HPDE6-E6E7 (cell line): ENCODE data around the gene RASSF6.
A peak's percentile ranks its signal among the peaks of the same experiment; 100 is the strongest.
"Not testable (repeated sequence)": the region's sequence is repeated elsewhere in the genome, so short reads cannot be mapped to it uniquely, and the experiment has no call there.

Experiments
- DNase-seq: peaks from one replicate; pipeline ENCODE4 v3.0.0; 2011; ENCODE audit warnings: missing footprints; ENCODE audit errors: extremely low spot score

The RASSF6 gene

DNA sequence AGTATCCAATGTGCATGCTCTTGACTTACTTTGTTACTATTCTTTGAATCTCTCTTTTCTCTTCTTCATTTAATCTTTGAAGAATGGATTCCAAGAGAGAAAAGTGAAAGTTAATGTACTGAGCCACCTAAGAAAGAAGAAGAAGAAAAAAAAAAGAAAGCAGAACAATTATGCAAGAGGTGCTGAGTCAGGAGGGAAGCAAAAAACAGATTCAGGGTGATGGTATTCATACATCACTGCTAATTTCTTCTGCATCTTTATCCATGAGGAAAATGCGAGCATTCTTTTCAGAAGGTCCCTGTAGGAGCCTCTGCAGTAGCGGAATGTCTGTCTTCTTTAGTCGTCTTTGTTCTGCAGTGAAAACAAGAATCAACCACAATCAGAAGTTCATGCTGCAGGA lies 43.9 kb downstream of the RASSF6 start:
- no peak for DNase-seq

DNA sequence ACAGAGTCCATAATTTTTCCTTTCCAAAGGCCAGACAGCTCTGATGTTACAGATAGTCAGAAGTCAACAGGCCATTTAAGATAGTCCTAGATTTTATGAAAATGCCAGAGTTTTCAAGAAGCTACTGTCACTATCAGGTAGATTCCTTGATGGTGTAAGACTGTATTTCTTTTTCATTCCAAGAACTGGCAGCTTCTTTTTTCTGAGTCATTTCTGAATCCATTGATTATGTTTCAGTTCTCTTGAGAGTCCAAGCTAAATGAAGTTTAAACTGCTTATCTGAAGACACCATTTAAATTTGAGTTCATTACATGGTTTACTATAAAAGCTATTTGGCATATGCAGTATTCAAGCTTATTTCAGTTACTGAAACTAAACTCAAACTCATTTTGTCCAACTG lies 44.6 kb downstream of the RASSF6 start:
- no peak for DNase-seq

DNA sequence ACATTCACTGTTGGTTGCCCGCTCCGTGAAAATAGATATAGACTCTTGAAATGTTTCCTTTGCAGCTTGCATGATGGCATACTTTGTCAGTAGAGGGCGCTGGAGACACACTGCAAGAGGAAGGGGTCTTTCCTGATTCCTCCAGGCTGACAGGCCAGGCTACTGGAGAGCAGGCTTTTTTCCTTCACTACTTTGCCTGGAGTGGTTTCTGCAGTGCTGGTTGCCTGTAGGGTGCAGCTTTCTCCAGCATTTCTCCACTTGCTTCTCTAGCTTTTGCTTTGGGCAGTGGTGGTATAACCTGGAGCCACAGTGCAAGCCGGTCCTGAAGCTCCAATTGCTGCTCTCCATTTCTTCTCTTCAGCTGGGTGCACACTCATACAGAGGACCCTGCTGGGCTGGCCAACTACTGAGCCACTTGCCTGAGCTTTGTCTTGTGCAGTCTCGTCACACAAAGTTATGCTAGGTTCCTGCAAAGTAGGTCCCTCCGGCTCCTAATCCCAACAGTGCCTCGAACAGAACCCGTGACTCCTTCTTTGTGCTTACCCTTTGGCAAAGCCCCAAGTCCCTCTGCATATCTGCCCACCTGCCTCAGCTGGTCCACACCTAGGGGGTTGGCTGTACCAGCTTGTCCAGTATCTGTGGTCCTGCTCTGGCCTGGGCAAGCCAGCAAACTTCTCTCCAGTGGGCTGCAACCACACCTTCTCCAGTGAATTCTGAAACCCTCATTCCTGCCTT lies 46.3 kb downstream of the RASSF6 start:
- DNase-seq: peak; percentile 22

DNA sequence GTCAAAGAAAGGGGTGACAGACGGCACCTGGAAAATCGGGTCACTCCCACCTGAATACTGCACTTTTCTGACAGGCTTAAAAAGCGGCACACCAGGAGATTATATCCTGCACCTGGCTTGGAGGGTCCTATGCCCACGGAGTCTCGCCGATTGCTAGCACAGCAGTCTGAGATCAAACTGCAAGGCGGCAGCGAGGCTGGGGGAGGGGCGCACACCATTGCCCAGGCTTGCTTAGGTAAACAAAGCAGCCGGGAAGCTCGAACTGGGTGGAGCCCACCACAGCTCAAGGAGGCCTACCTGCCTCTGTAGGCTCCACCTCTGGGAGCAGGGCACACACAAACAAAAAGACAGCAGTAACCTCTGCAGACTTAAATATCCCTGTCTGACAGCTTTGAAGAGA lies 69.4 kb downstream of the RASSF6 start:
- not testable (repeated sequence) for DNase-seq

DNA sequence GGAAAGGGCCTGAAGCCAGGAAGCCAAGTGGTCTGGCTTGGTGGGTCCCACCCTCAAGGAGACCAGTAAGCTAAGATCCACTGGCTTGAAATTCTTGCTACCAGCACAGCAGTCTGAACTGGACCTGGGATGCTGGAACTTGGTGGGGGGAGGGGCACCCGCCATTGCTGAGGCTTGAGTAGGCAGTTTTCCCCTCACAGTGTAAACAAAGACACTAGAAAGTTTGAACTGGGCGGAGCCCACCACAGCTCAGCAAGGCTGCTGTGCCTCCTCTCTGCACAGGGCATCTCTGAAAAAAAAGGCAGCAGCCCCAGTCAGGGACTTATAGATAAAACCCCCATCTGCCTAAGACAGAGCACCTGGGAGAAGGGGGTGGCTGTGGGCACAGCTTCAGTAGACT lies 75.6 kb downstream of the RASSF6 start:
- no peak for DNase-seq

DNA sequence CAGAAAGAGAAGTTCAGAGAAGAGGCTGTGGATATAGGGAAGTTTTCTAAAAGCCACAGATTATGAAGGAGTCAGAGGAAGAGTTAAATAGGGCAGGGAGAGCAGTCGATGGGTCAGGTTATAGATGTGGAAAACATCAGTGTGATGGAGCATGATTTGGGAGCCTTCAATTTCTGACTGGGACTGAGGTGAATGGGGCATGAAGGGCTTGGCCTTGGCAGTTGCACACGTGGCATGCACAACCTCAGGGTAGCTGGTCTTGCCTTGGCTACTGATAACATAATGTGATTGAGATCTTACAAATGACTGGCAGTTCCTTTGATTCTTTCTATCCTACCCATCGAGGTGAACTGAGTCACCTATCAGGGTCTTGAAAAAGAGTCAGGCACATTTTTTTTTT lies 79.0 kb downstream of the RASSF6 start:
- no peak for DNase-seq

DNA sequence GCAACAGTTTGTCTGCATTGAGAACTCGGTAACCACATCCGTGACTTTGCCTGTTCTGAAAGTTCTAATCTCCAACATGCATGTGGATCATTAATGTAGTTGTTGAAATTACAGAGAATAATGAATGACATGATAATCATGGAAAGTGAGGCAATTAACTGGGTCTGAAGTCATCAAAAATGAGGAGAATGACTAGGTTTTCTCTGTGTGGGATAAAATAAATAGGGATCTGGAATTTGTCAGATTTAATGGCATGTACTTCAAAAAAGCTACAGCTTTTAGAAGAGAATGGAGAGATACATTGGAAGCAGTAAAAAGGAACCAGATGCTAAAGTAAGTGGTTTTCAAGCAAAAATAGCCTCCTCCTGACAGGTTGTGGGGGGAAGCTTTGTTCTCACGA lies 79.4 kb downstream of the RASSF6 start:
- no peak for DNase-seq

DNA sequence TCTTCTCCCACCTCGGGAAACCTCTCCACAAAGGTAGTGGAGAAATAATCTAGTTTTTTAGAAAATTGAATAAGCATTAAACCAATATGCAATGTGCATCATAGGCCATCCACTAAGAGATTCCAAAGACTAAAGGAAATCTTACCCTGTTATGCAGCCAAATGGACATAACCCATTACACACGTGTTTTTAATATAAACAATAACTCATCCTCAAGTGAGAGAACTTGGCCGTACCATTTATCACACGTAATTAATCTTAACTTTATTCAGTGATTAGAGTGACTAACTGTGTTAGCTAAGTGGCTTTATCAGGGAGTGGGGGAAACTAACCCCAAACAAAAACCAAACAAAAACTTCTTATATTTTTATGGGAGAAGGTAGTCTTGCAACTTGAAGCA lies 80.8 kb downstream of the RASSF6 start:
- no peak for DNase-seq

DNA sequence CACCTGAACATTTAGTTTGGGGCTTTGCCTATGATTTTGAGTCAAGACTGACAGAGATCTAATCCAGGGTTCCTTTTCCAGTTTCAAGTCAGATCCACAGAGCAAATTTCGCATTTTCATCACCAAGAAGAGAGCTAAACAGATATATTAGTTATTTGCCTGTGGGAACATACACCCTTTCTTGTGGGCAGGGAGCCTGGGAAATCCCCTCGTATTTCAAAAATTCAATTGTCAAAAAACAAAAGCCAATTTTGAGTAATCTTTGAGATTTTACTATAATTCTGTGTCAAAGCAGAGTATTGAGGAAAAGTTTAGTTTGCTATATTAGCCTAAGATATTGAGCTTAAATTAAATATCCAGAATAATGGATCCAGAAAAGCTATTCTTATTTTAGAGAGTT lies 82.1 kb downstream of the RASSF6 start:
- DNase-seq: no peak

DNA sequence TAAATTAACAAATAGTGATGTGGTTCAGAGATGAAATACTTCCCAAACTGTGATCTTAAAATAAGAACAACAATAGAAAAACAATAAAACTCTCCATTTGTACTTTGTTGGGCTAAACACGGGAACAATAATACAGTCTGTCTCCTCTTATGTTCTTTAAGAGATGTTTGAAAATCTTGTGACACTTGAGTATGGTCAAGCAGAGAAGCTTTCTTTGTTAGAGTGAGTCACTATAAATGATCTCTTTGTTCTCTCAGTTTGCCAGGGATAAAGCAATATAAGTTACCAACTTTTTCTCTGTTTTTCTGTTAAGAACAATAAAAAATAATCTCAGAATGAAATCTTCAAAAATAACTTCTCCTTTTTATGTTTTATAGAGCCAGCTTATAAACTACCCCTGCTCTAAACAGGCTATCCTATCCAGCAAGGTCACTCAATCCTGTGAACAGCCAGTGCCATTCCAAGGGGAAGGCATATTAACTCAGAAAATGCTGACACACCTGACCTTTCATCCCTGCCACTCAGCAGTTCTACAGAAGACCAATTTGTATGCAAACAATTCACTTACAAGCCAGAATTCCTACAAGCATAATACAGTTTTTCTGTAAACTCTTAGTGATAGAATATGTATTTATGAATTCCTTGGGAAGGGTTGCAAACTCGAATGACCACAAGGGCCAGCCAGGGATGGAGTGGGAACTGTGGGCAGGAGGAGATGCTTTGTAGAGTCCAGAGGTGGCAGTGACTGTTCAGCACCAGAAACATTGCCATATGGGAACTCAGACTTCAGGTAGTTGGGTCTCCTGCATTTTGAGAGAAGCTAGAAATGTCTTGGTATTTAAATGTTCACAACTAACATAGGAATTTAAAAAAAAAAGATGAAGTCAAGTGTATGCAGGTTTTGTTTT lies 86.5 kb downstream of the RASSF6 start:
- DNase-seq: no peak

DNA sequence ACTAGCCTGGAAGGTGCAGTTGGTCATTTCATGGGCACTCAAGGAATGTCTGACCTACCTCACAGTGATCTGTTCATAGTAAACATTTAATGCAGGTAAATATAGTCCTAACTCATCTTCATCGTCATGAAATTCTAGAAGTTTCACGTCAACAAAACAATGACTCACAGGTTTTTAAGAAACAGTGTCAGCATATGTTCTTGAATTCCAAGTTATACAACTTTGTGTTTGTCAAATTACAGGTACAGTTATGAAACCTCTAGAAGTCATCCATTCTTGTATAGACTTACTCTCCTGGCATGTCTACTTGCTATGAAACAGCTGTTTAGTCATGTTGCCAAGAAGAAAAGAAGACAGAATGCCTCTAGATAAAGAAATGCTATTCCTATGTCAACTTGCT lies 92.1 kb downstream of the RASSF6 start:
- DNase-seq: no peak

DNA sequence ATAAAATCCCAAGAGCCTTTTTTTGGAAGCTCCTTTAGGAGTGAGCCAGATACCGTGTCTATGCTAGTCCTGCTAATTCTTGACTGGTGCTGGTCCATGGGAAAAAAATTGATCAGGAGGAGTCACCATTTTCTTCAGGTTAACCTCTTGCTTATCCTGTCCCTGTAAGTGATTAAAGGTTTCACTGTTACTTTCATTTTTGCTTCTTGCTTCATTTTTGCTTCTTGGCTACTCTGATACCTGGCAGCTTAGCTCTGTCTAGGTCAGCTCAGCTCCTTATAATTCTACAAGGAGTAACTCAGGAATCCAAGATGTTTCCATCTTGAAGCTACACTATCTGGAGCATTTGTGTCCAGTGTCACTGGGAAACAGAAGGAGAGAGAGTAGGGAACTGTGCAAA lies 93.0 kb downstream of the RASSF6 start:
- no peak for DNase-seq

DNA sequence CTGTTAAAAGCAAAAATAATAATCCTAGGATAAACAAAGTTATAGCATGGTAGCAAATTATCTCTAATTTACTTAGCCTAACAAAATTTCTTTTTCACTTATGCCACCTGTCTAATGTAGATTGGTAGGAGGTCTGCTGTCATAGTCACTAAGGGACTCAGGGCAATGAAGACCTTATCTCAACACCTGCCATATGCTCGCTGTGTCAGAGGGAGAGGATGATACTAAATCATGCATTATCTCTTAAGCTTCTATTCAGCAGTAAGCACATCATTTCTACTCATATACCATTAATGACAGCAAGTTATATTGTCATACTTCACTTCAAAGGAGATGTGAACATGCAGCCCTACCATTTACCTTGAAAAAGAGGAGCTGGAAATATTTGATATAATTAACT lies 94.6 kb downstream of the RASSF6 start:
- DNase-seq: no peak

DNA sequence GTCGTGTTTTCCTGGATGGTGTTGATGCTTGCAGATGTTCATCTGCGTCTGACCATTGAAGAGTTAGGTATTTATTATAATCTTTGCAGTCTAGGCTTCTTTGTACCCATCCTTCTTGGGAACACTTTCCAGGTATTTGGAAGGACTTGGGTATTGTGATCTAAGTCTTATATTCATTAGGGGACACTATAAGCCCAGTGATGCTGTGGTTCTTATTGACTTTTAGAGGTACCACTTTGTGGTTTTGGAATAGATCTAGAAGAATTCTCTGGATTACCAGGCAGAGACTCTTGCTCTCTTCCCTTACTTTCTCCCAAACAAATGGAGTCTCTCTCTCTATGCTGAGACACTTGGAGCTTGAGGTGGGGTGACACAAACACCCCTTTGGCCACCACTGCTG lies 97.1 kb downstream of the RASSF6 start:
- no peak for DNase-seq
